ENCODE data around the gene FMN2. TPM values are rescaled to one million over a fixed set of nuclear protein-coding genes. Genes with fewer than 3 reads are reported as not detected.

FMN2 gene
- total RNA-seq, 1 donor from 2014 or later, result 61.1 TPM

GRCh38 chr1:240496941-240497340 lies 405.3 kb downstream of the FMN2 start:
- DNase-seq, result no peak

- no peak for DNase-seq
Observed at GRCh38 chr1:240497908-240498307, 406.2 kb downstream of the FMN2 start.

- DNase-seq, result no peak
Observed at GRCh38 chr1:240498335-240498734, 406.7 kb downstream of the FMN2 start.

- no peak for DNase-seq
Observed at GRCh38 chr1:240499012-240499411, 407.3 kb downstream of the FMN2 start.

GRCh38 chr1:240500647-240501046 lies 409.0 kb downstream of the FMN2 start:
- no peak for DNase-seq

- DNase-seq, result no peak
Observed at GRCh38 chr1:240501115-240501514, 409.4 kb downstream of the FMN2 start.

- no peak for DNase-seq
Observed at GRCh38 chr1:240503036-240503435, 411.4 kb downstream of the FMN2 start.

GRCh38 chr1:240503558-240503957 lies 411.9 kb downstream of the FMN2 start:
- DNase-seq, result no peak

- no peak for DNase-seq
Observed at GRCh38 chr1:240506176-240506575, 414.5 kb downstream of the FMN2 start.

- no peak for DNase-seq
Observed at GRCh38 chr1:240508201-240508600, 416.5 kb downstream of the FMN2 start.

GRCh38 chr1:240508950-240509349 lies 417.3 kb downstream of the FMN2 start:
- no peak for DNase-seq

GRCh38 chr1:240511789-240512188 lies 420.1 kb downstream of the FMN2 start:
- DNase-seq, result no peak

- DNase-seq, result no peak
Observed at GRCh38 chr1:240515505-240515904, 423.8 kb downstream of the FMN2 start.

- DNase-seq, result no peak
Observed at GRCh38 chr1:240516069-240516468, 424.4 kb downstream of the FMN2 start.

- no peak for DNase-seq
Observed at GRCh38 chr1:240517891-240518290, 426.2 kb downstream of the FMN2 start.

GRCh38 chr1:240522122-240522822 lies 430.6 kb downstream of the FMN2 start:
- no peak for DNase-seq

GRCh38 chr1:240524356-240525069 lies 432.8 kb downstream of the FMN2 start:
- no peak for DNase-seq

Small RNAs within 50 kb of the gene (small RNA-seq; reads per million reads assigned to genes)
- gene RF00019, result not detected
